GM19328 (cell line): ENCODE measurements around the gene PARD3.

ENCODE experiments used
- ATAC-seq: cut with Tn5 transposase; IDR thresholded peaks from one replicate; pipeline ENCODE4 v1.9.1; 2021; ENCODE audit warnings: mild to moderate bottlenecking, moderate library complexity; ENCODE audit not compliant: unreplicated experiment

PARD3 gene

DNA sequence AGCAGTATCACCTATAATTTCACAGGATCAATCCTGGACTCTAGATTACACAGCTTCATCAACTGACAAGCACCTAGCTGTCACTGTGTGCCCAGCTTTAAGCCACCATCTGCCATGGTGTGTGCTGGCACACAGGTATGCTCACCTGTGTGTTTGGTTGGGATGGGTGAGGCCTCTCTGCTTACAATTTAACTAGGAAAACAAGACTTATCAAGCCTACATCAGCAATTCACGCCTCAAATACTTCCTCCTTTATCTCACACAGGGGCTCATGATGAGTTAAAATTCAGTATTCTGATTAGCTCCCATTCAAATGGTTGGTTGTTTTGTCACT lies 608.2 kb downstream of the PARD3 start:
- no peak for ATAC-seq

DNA sequence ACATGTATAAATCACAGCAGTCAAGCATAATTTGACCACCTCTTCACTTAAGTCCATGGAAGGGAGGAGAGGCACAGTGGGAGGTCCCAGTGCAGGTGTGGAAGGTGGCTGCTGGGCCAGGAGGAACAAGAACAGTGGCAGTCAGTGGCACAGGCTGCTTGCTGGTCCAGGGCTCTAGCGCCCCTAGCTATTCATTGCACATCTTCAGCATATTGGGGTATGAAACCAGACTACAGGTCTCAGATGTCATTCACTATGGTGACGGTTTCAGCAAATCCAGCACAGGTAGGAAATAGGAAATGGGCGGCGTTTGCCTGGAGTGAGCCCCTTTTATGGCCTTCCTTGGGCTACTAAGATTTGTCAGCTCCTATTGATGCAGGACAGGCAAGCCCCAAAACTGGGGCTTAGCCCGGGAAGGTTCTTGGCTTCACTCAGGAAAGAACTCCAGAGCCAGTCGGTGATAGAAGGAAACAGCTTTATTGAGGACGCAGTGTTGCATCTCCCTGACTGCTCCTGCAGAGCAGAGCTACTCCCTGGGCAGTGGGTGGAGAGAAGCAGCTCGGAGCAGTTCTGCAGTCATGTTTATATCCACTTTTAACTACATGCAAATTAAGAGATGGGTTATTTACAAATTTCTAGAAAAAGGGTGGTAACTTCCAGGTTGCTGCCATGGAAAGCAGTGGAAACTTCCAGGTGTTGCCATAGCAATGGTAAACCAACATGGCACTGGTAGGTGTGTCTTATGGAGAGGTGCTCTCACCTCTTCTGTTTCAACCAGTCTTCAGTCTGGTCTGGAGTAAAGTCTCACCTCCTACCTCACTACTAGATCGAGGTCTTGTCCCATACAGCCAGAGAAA lies 608.8 kb downstream of the PARD3 start:
- no peak for ATAC-seq

GRCh38 chr10:34205452-34205851 lies 609.6 kb downstream of the PARD3 start:
- no peak for ATAC-seq

GRCh38 chr10:34203966-34204630 lies 611.0 kb downstream of the PARD3 start:
- no peak for ATAC-seq

- no peak for ATAC-seq
These were observed 614.7 kb downstream of the PARD3 start for GRCh38 chr10:34200355-34200901.

- no peak for ATAC-seq
These were observed 616.1 kb downstream of the PARD3 start for GRCh38 chr10:34198953-34199352.

DNA sequence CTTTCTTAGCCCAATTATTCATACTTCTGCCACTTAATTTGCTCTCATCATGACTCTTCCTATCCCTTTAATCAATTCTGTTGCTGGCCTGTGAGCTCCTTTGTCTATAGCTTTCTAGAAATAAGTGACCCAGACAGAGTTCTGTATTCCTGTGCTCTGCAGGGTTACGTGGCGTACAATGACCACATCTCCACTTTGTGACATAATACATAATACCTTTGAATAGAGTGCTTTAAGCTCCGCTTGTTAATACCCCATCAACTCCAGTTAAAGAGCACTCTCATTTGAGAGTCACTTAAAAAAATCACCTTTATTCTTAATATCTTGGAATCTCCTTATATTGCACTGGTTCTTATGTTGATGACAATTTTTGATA lies 619.0 kb downstream of the PARD3 start:
- ATAC-seq: no peak

DNA sequence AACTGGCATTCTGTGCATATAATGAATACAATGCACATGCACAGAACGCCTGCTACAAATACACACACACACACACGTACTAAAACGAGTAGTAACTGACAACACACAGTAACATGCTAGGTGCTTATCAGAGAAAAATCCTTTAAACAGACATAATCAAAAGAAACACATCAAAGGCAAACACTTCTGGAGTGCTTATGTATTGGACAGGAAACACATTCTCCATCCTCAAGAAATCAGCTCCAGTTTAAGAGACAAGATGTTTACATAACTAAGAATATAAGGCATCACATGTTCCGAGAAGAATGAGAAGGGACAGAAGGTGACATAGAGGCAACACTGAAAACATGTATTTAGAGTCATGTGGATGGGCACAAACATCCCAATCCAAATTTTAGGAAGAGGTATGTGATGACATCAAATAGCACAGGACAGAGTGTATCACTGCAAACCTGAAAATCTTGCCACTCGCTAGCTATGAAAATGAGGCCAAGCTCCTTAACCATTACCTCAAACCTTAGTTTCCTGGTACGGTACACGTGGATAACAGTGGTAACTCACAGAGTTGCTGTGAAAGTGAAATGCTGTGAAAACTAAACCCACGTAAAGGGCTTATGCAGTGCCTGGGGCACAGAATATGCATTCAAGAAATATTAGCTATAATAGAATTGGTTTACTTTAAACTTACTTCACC lies 619.6 kb downstream of the PARD3 start:
- ATAC-seq: no peak

- no peak for ATAC-seq
These were observed 621.0 kb downstream of the PARD3 start for GRCh38 chr10:34193931-34194626.

DNA sequence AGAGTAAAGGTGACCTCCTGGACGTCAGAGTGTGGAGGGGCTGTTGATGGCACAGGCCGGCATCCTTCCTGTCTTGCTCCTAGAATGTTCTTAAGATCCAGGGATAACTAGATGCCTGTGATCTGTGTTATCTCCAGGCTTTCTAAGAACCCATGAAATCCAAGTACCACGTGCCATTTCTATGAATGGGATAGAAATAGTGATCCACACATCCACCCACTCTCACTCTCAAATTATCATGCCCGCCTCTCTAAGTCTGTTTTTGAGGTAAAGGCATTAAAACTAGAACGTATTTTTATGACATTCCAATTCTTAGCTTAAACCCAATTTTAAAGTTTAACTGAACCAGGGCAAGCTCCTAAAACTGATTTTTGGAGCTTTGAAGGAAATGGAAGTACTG lies 622.5 kb downstream of the PARD3 start:
- no peak for ATAC-seq

GRCh38 chr10:34191406-34191805 lies 623.7 kb downstream of the PARD3 start:
- no peak for ATAC-seq

DNA sequence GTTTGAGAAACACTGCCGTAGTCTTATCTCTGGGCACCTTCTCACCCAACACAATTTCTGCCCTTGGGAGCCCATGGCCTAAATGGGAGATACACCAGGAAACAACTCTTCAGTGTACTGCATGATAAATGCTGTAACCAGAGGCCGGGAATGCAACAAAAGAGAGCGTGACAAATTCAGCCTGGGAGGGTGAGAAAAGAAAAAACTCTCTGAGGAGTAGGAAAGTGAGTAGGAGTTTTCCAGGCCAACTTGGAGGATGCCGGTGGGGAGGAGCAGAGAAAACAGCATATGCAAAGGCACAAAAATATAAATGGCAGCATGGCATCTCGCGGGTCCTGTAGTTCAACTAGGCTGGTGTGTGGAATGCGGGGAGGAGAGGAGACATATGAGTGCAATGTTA lies 624.5 kb downstream of the PARD3 start:
- ATAC-seq: no peak

DNA sequence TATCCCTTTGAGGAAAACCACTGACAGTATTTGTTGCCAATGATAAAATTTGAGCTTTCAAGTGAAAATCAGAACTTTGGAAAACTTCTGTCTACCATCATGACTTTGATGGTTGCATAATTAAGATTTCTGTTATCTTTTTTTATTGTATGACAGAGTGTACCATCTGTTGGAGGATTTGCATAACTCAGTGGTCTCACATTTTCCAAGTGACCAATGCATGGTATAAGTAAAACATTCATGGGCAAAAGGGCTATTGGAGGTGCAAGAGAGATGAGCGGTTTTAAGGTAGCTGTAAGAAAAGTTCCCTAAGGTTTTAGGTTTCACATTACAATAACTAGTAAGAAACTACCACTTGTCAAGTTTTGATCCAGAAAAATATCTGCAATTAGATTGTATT lies 625.3 kb downstream of the PARD3 start:
- no peak for ATAC-seq

DNA sequence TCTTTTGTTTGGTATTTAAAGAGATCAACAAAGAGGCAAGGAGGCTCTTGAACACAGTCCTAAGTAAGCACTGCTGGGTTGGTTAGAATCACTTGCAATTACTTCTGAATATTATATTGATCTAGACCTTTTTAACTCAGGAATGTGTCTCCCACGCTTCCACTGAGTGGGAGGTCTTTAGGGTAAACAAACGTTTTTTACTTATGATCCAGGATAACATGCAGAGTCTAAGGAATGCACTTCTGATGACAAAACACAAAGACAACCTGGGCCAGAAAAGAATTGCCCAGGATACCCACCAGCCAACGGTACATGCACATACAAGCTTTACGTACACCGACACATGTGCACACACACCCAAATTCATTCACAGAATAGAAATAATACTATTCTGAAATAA lies 626.9 kb downstream of the PARD3 start:
- ATAC-seq: no peak

DNA sequence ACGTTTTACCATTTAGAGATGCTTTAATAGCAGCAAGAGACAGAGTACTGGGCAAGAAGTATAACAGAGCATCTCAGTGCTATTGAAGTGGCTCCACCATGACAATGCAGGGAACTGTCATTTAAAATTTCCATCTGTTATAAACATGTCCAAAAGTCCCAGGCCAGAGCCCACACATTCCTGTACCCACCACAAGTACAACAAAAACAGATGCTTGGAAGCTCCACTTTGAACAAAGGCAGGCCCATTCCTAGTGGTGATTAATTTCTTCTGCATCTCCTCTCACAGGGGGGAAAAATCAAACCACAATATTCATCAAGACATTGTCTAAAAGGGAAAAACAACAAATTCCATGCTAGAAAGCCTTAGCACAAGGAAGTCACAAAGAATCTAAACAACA lies 627.9 kb downstream of the PARD3 start:
- ATAC-seq: no peak

DNA sequence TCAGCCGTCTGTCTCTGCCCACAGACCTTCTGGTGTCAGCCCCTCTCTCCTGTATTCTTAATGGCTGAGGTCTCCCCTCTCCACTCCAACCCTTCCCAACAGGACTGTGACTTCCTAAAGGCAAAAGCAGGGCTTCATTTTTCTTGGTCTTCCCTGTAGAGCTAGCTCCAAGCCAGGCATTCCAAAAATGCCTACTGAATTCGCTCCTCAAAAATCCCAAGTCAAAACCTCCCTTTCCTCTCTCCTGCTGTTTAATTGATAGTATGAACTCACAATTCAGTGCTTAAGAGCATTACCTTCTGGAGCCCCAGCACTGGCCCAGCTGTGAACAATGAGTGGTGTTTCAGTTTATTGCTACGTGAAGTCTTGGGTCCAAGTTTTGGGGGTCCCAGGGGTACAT lies 628.4 kb downstream of the PARD3 start:
- no peak for ATAC-seq

GRCh38 chr10:34185998-34186397 lies 629.1 kb downstream of the PARD3 start:
- no peak for ATAC-seq

GRCh38 chr10:34184939-34185386 lies 630.1 kb downstream of the PARD3 start:
- ATAC-seq: no peak

DNA sequence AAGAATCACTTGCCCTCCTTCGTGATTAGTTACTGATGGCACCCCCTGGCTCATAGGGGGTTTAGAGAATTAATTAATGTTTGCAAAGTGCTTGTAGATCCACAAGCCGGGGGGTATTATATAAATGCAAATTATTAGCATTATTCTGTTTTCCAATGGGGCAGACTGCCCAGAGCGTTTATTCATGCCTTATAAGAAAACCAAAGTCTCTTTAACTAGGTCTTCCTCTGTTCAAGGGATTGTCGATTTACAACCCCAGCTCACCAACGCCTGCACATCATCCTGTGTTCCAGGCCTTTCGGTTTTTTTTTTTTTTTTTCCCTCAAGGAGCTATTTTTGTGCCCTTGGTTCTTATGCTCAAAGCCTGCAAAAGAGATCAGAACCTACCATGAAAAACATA lies 630.7 kb downstream of the PARD3 start:
- ATAC-seq: no peak

DNA sequence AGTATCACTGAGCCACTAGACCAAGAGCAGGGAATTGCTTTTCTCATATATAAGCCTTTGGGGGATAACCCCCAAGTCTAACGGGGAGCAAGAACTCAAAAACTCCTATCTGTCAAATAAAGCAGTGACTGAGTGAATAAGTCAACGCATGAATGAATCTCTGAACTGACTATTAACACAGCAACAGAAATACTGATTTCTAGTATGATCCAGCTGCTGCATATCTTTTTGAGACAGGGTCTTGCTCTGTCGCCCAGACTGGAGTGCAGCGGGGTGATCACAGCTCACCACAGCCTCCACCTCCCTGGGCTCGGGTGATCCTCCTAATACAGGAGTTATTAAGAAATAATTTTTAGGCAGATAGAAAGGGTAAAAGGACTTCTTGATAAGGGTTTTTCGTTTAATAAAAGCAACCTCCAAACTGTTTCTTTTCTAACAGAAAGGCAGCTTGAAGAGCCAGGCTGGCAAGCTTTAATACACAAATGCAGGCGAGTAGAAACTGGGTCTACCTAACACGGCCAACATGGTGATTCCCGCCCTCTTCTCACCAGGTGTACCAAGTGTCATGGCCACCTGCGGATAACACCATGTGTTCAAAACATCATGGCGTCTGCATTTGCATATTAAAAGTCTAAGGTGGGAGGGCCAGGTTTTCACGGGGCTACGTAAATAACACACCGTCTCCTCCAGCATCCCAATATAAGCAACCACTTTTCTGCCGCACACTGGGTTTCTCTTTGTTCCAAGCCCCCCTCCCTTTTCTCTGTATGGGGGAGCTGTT lies 631.9 kb downstream of the PARD3 start:
- ATAC-seq: no peak
